Upper lobe of left lung (tissue), 4 donors: ENCODE data around the gene NKIRAS2.

ENCODE experiments used
- CTCF ChIP-seq, 6 experiments: fragments of 450-650 bp in 4 of 6; fragments of 200-600 bp in 2 of 6; sonication (generic) in 2 of 6; IDR thresholded peaks; one replicate each; pipeline ENCODE4 v1.5.1; 2016 to 2019; ENCODE audit warnings: antibody characterized with exemption in 6 of 6
- EP300 ChIP-seq, 4 donors: sonication (generic); formaldehyde crosslinking; IDR thresholded peaks; one replicate each; pipeline ENCODE4 v1.5.1; 2017; ENCODE audit warnings: antibody characterized with exemption in 4 of 4, control low read depth in 2 of 4
- POLR2A ChIP-seq, 4 donors: fragments of 450-650 bp; IDR thresholded peaks; one replicate each; pipeline ENCODE4 v1.5.1; 2016 to 2017; ENCODE audit warnings: antibody characterized with exemption in 4 of 4, mild to moderate bottlenecking in 2 of 4
- POLR2AphosphoS5 ChIP-seq, 2 donors: sonication (generic); formaldehyde crosslinking; IDR thresholded peaks; one replicate each; pipeline ENCODE4 v1.5.1; 2017; ENCODE audit warnings: antibody characterized with exemption in 2 of 2

- TF ChIP-seq CTCF (IDR thresholded peaks at IDR 0.05), result no peak
- TF ChIP-seq POLR2A (IDR thresholded peaks at IDR 0.05), result no peak
- TF ChIP-seq EP300 (IDR thresholded peaks at IDR 0.05), result no peak
- no peak for TF ChIP-seq POLR2AphosphoS5 (IDR thresholded peaks at IDR 0.05)
These were observed 30.0 kb upstream of the NKIRAS2 start for GRCh38 chr17:41989702-41990419.
